Hematopoietic multipotent progenitor cell treated with erythropoietin and hydrocortisone succinate and interleukin-3 and kit ligand, for 4 days (in vitro differentiated cells): ENCODE results near the gene COBLL1.

Source experiments
- DNase-seq: peaks from one replicate; pipeline ENCODE4 v3.0.0-alpha.2; 2015

The COBLL1 gene

GRCh38 chr2:164669291-164669690, 172.3 kb downstream of the COBLL1 start:
- DNase-seq = no peak

- no peak for DNase-seq
Measured at GRCh38 chr2:164667566-164667965, 174.1 kb downstream of the COBLL1 start.

GRCh38 chr2:164664070-164664469, 177.6 kb downstream of the COBLL1 start:
- DNase-seq = no peak

GRCh38 chr2:164662868-164663631, 178.6 kb downstream of the COBLL1 start:
- DNase-seq = no peak

- DNase-seq = no peak
Measured at GRCh38 chr2:164662066-164662465, 179.6 kb downstream of the COBLL1 start.

GRCh38 chr2:164661349-164661748, 180.3 kb downstream of the COBLL1 start:
- peak; percentile 7 for DNase-seq

GRCh38 chr2:164657129-164657528, 184.5 kb downstream of the COBLL1 start:
- no peak for DNase-seq

- peak; percentile 1 for DNase-seq
Measured at GRCh38 chr2:164655750-164656149, 185.9 kb downstream of the COBLL1 start.

- no peak for DNase-seq
Measured at GRCh38 chr2:164655336-164655735, 186.3 kb downstream of the COBLL1 start.

- no peak for DNase-seq
Measured at GRCh38 chr2:164651361-164651760, 190.3 kb downstream of the COBLL1 start.

- DNase-seq = no peak
Measured at GRCh38 chr2:164644036-164644700, 197.5 kb downstream of the COBLL1 start.

- DNase-seq = no peak
Measured at GRCh38 chr2:164642946-164643555, 198.6 kb downstream of the COBLL1 start.

GRCh38 chr2:164642268-164642667, 199.4 kb downstream of the COBLL1 start:
- DNase-seq = no peak
